ENCODE data around the gene CDX1.

CDX1 gene

DNA sequence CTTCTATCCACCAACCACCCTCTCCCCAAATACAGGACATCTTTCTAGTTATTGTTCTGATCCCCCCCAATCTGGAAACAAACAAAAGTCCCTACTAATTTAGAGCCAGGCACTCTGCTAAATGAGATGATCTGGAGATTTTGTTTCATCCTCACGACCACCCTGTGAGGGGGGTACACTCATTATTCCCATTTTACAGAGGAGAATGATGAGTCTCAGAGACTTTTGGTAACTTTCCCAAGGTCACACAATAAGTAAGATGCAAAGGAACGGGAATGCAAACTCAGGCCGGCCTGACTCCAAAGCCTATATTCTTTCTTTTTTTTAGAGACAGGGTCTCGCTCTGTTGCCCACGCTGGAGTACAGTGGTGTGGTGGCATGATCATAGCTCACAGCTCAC, 20.3 kb upstream of the CDX1 start:
- no peak for DNase-seq (ENCODE audit: low read depth)
- TF ChIP-seq POLR2A (IDR thresholded peaks at IDR 0.05; ENCODE audit: extremely low read depth, insufficient read length) (no peak), CTCF (IDR thresholded peaks at IDR 0.05; ENCODE audit: low read depth, low read length) (no peak), MYC (IDR thresholded peaks at IDR 0.05; ENCODE audit: low read depth, low read length) (no peak)
- TF ChIP-seq, protein P1, sequence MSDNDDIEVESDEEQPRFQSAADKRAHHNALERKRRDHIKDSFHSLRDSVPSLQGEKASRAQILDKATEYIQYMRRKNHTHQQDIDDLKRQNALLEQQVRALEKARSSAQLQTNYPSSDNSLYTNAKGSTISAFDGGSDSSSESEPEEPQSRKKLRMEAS (IDR thresholded peaks at IDR 0.05; ENCODE audit: low read depth, low read length): no peak
- no peak overlapping the region for H3K4me3 ChIP-seq (ENCODE audit: low read depth, low read length)

- TF ChIP-seq, protein P1 (IDR thresholded peaks at IDR 0.05; ENCODE audit: low read depth, low read length): no peak
- TF ChIP-seq CTCF (IDR thresholded peaks at IDR 0.05; ENCODE audit: low read depth, low read length): no peak
- TF ChIP-seq POLR2A (IDR thresholded peaks at IDR 0.05; ENCODE audit: extremely low read depth, insufficient read length): no peak
- no peak for TF ChIP-seq MYC (IDR thresholded peaks at IDR 0.05; ENCODE audit: low read depth, low read length)
- no peak overlapping the region for H3K4me3 ChIP-seq (ENCODE audit: low read depth, low read length)
- no peak for DNase-seq (ENCODE audit: low read depth)
Measured at GRCh38 chr5:150146862-150147601, 19.5 kb upstream of the CDX1 start.

GRCh38 chr5:150147670-150148069, 18.9 kb upstream of the CDX1 start:
- no peak overlapping the region for H3K4me3 ChIP-seq (ENCODE audit: low read depth, low read length)
- no peak for DNase-seq (ENCODE audit: low read depth)
- TF ChIP-seq CTCF (IDR thresholded peaks at IDR 0.05; ENCODE audit: low read depth, low read length): no peak
- TF ChIP-seq POLR2A (IDR thresholded peaks at IDR 0.05; ENCODE audit: extremely low read depth, insufficient read length): no peak
- TF ChIP-seq, protein P1 (IDR thresholded peaks at IDR 0.05; ENCODE audit: low read depth, low read length): no peak
- no peak for TF ChIP-seq MYC (IDR thresholded peaks at IDR 0.05; ENCODE audit: low read depth, low read length)

- no peak for DNase-seq (ENCODE audit: low read depth)
- no peak for TF ChIP-seq CTCF (IDR thresholded peaks at IDR 0.05; ENCODE audit: low read depth, low read length)
- TF ChIP-seq, protein P1 (IDR thresholded peaks at IDR 0.05; ENCODE audit: low read depth, low read length): no peak
- TF ChIP-seq POLR2A (IDR thresholded peaks at IDR 0.05; ENCODE audit: extremely low read depth, insufficient read length): no peak
- TF ChIP-seq MYC (IDR thresholded peaks at IDR 0.05; ENCODE audit: low read depth, low read length): no peak
- H3K4me3 ChIP-seq (ENCODE audit: low read depth, low read length): no peak overlapping the region
Measured at GRCh38 chr5:150148117-150148927, 18.3 kb upstream of the CDX1 start.

DNA sequence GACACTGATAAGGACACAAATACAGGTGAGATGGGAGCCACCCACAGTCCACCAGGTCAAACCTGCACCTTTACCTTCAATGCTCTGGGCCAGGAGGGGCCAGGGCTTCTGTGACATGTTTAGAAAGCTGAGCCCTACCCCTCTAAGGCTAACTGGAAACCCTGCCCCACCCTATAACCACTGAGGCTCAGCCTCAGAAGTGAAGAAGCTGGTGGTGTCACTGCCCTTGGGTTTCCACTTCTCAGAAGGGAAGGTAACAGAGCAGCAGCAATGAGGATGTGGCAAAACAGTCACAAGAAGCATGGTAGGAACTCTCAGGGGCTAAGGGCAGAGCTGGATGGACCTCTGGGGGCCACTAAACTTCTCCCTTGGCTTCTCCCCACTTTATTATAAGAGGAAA, 17.0 kb upstream of the CDX1 start:
- DNase-seq (ENCODE audit: low read depth): peak; percentile 49
- TF ChIP-seq, protein P1 (IDR thresholded peaks at IDR 0.05; ENCODE audit: low read depth, low read length): no peak
- TF ChIP-seq MYC (IDR thresholded peaks at IDR 0.05; ENCODE audit: low read depth, low read length) (no peak), POLR2A (IDR thresholded peaks at IDR 0.05; ENCODE audit: extremely low read depth, insufficient read length) (no peak)

More for the DNA sequence above, 17.0 kb upstream of the CDX1 start:
- no peak overlapping the region for H3K4me3 ChIP-seq (ENCODE audit: low read depth, low read length)

Measured in NB4 (cell line).